ENCODE data around the gene TBC1D8.

TBC1D8 gene

GRCh38 chr2:101161658-101162057 lies 10.5 kb upstream of the TBC1D8 start:
- Histone ChIP-seq H3K4me3 (ENCODE audit: low read depth, low read length) (no peak overlapping the region), H3K9ac (ENCODE audit: low read depth, low read length) (no peak overlapping the region), H3K27ac (ENCODE audit: low read depth, low read length) (no peak overlapping the region), H3K4me1 (ENCODE audit: control insufficient read depth, insufficient read depth, low read length) (peaks cover 15% of the 10 kb centered on the region), H3K36me3 (ENCODE audit: control insufficient read depth, insufficient read depth, low read length) (no peaks in the 10 kb centered on the region), H3K9me3 (ENCODE audit: control insufficient read depth, insufficient read depth, low read length) (peaks cover 8% of the 10 kb centered on the region), H3K27me3 (ENCODE audit: control insufficient read depth, insufficient read depth, low read length) (no peaks in the 10 kb centered on the region)

GRCh38 chr2:101160454-101160853 lies 9.3 kb upstream of the TBC1D8 start:
- peaks cover 8% of the 10 kb centered on the region for H3K9me3 ChIP-seq (ENCODE audit: control insufficient read depth, insufficient read depth, low read length)
- no peak overlapping the region for H3K27ac ChIP-seq (ENCODE audit: low read depth, low read length)
- H3K36me3 ChIP-seq (ENCODE audit: control insufficient read depth, insufficient read depth, low read length) = no peaks in the 10 kb centered on the region
- no peaks in the 10 kb centered on the region for H3K27me3 ChIP-seq (ENCODE audit: control insufficient read depth, insufficient read depth, low read length)
- no peak overlapping the region for H3K4me3 ChIP-seq (ENCODE audit: low read depth, low read length)
- no peak overlapping the region for H3K9ac ChIP-seq (ENCODE audit: low read depth, low read length)
- H3K4me1 ChIP-seq (ENCODE audit: control insufficient read depth, insufficient read depth, low read length) = peaks cover 15% of the 10 kb centered on the region

GRCh38 chr2:101159526-101159925 lies 8.3 kb upstream of the TBC1D8 start:
- Histone ChIP-seq H3K36me3 (ENCODE audit: control insufficient read depth, insufficient read depth, low read length) (no peaks in the 10 kb centered on the region), H3K27ac (ENCODE audit: low read depth, low read length) (no peak overlapping the region), H3K9ac (ENCODE audit: low read depth, low read length) (no peak overlapping the region), H3K4me3 (ENCODE audit: low read depth, low read length) (no peak overlapping the region), H3K4me1 (ENCODE audit: control insufficient read depth, insufficient read depth, low read length) (peaks cover 15% of the 10 kb centered on the region), H3K27me3 (ENCODE audit: control insufficient read depth, insufficient read depth, low read length) (no peaks in the 10 kb centered on the region), H3K9me3 (ENCODE audit: control insufficient read depth, insufficient read depth, low read length) (peaks cover 6% of the 10 kb centered on the region)

GRCh38 chr2:101157272-101157671 lies 6.1 kb upstream of the TBC1D8 start:
- H3K4me3 ChIP-seq (ENCODE audit: low read depth, low read length) = no peak overlapping the region
- no peaks in the 10 kb centered on the region for H3K36me3 ChIP-seq (ENCODE audit: control insufficient read depth, insufficient read depth, low read length)
- no peak overlapping the region for H3K27ac ChIP-seq (ENCODE audit: low read depth, low read length)
- peaks cover 17% of the 10 kb centered on the region for H3K4me1 ChIP-seq (ENCODE audit: control insufficient read depth, insufficient read depth, low read length)
- no peak overlapping the region for H3K9ac ChIP-seq (ENCODE audit: low read depth, low read length)
- no peaks in the 10 kb centered on the region for H3K27me3 ChIP-seq (ENCODE audit: control insufficient read depth, insufficient read depth, low read length)
- no peaks in the 10 kb centered on the region for H3K9me3 ChIP-seq (ENCODE audit: control insufficient read depth, insufficient read depth, low read length)

- peaks cover 13% of the 10 kb centered on the region for H3K27me3 ChIP-seq (ENCODE audit: control insufficient read depth, insufficient read depth, low read length)
- H3K9me3 ChIP-seq (ENCODE audit: control insufficient read depth, insufficient read depth, low read length) = no peaks in the 10 kb centered on the region
- H3K4me3 ChIP-seq (ENCODE audit: low read depth, low read length) = no peak overlapping the region
- H3K27ac ChIP-seq (ENCODE audit: low read depth, low read length) = no peak overlapping the region
- peaks cover 24% of the 10 kb centered on the region for H3K4me1 ChIP-seq (ENCODE audit: control insufficient read depth, insufficient read depth, low read length)
- no peak overlapping the region for H3K9ac ChIP-seq (ENCODE audit: low read depth, low read length)
- no peaks in the 10 kb centered on the region for H3K36me3 ChIP-seq (ENCODE audit: control insufficient read depth, insufficient read depth, low read length)
Measured at GRCh38 chr2:101153787-101154186, 2.6 kb upstream of the TBC1D8 start.

GRCh38 chr2:101153077-101153707 lies 2.0 kb upstream of the TBC1D8 start:
- no peak overlapping the region for H3K4me3 ChIP-seq (ENCODE audit: low read depth, low read length)
- no peaks in the 10 kb centered on the region for H3K36me3 ChIP-seq (ENCODE audit: control insufficient read depth, insufficient read depth, low read length)
- no peak overlapping the region for H3K9ac ChIP-seq (ENCODE audit: low read depth, low read length)
- no peaks in the 10 kb centered on the region for H3K9me3 ChIP-seq (ENCODE audit: control insufficient read depth, insufficient read depth, low read length)
- H3K27me3 ChIP-seq (ENCODE audit: control insufficient read depth, insufficient read depth, low read length) = peaks cover 13% of the 10 kb centered on the region
- H3K27ac ChIP-seq (ENCODE audit: low read depth, low read length) = no peak overlapping the region
- H3K4me1 ChIP-seq (ENCODE audit: control insufficient read depth, insufficient read depth, low read length) = peaks cover 30% of the 10 kb centered on the region

- Histone ChIP-seq H3K27me3 (ENCODE audit: control insufficient read depth, insufficient read depth, low read length) (peaks cover 13% of the 10 kb centered on the region), H3K9ac (ENCODE audit: low read depth, low read length) (no peak overlapping the region), H3K9me3 (ENCODE audit: control insufficient read depth, insufficient read depth, low read length) (no peaks in the 10 kb centered on the region), H3K4me1 (ENCODE audit: control insufficient read depth, insufficient read depth, low read length) (peaks cover 37% of the 10 kb centered on the region), H3K4me3 (ENCODE audit: low read depth, low read length) (peak overlapping the region; percentile 82), H3K36me3 (ENCODE audit: control insufficient read depth, insufficient read depth, low read length) (no peaks in the 10 kb centered on the region), H3K27ac (ENCODE audit: low read depth, low read length) (peak overlapping the region; percentile 81)
Measured at GRCh38 chr2:101152272-101153076, 1.3 kb upstream of the TBC1D8 start.

- Histone ChIP-seq H3K9me3 (ENCODE audit: control insufficient read depth, insufficient read depth, low read length) (no peaks in the 10 kb centered on the region), H3K9ac (ENCODE audit: low read depth, low read length) (no peak overlapping the region), H3K27ac (ENCODE audit: low read depth, low read length) (peak overlapping the region; percentile 81), H3K27me3 (ENCODE audit: control insufficient read depth, insufficient read depth, low read length) (peaks cover 13% of the 10 kb centered on the region), H3K36me3 (ENCODE audit: control insufficient read depth, insufficient read depth, low read length) (no peaks in the 10 kb centered on the region), H3K4me1 (ENCODE audit: control insufficient read depth, insufficient read depth, low read length) (peaks cover 43% of the 10 kb centered on the region), H3K4me3 (ENCODE audit: low read depth, low read length) (peak overlapping the region; percentile 82)
Measured at GRCh38 chr2:101151859-101152271, 683 bp upstream of the TBC1D8 start.

- peak overlapping the region; percentile 74 for H3K4me3 ChIP-seq (ENCODE audit: low read depth, low read length)
- H3K9ac ChIP-seq (ENCODE audit: low read depth, low read length) = peak overlapping the region; percentile 12; the same call in 1 of the 2 replicates
- H3K27ac ChIP-seq (ENCODE audit: low read depth, low read length) = no peak overlapping the region
Measured at GRCh38 chr2:101150306-101151145, 656 bp downstream of the TBC1D8 start.

GRCh38 chr2:101149241-101150192 lies 1.7 kb downstream of the TBC1D8 start:
- Histone ChIP-seq H3K4me1 (ENCODE audit: control insufficient read depth, insufficient read depth, low read length) (peaks cover 64% of the 10 kb centered on the region), H3K36me3 (ENCODE audit: control insufficient read depth, insufficient read depth, low read length) (no peaks in the 10 kb centered on the region), H3K4me3 (ENCODE audit: low read depth, low read length) (peak overlapping the region; percentile 74), H3K9me3 (ENCODE audit: control insufficient read depth, insufficient read depth, low read length) (no peaks in the 10 kb centered on the region), H3K9ac (ENCODE audit: low read depth, low read length) (no peak overlapping the region), H3K27ac (ENCODE audit: low read depth, low read length) (no peak overlapping the region), H3K27me3 (ENCODE audit: control insufficient read depth, insufficient read depth, low read length) (peaks cover 13% of the 10 kb centered on the region)

More at GRCh38 chr2:101150306-101151145, 656 bp downstream of the TBC1D8 start:
- Histone ChIP-seq H3K27me3 (ENCODE audit: control insufficient read depth, insufficient read depth, low read length) (peaks cover 13% of the 10 kb centered on the region), H3K4me1 (ENCODE audit: control insufficient read depth, insufficient read depth, low read length) (peaks cover 57% of the 10 kb centered on the region), H3K9me3 (ENCODE audit: control insufficient read depth, insufficient read depth, low read length) (no peaks in the 10 kb centered on the region), H3K36me3 (ENCODE audit: control insufficient read depth, insufficient read depth, low read length) (no peaks in the 10 kb centered on the region)

All from HUES48 (cell line).